ENCODE results near the gene MYL6.

GRCh38 chr12:56172839-56173238 is 14.7 kb downstream of the MYL6 start:
- TF ChIP-seq SUZ12 (IDR thresholded peaks at IDR 0.05), result no peak
- no peak for TF ChIP-seq TARDBP (IDR thresholded peaks at IDR 0.05)
- no peak for TF ChIP-seq LEF1 (IDR thresholded peaks at IDR 0.05; ENCODE audit: borderline replicate concordance)
- no peak for TF ChIP-seq FOXA1 (IDR thresholded peaks at IDR 0.05)
- no peak for TF ChIP-seq SP1 (IDR thresholded peaks at IDR 0.05)
- no peak for TF ChIP-seq BHLHE40 (IDR thresholded peaks at IDR 0.05; ENCODE audit: borderline replicate concordance)
- TF ChIP-seq PKNOX1 (IDR thresholded peaks at IDR 0.05), result no peak
- TF ChIP-seq FOXM1 (IDR thresholded peaks at IDR 0.05; ENCODE audit: borderline replicate concordance), result no peak
- TF ChIP-seq FOXK2 (IDR thresholded peaks at IDR 0.05), result no peak
- TF ChIP-seq ARNT (IDR thresholded peaks at IDR 0.05), result no peak
- TF ChIP-seq ZNF384 (IDR thresholded peaks at IDR 0.05), result no peak
- no peak for TF ChIP-seq L3MBTL2 (conservative IDR thresholded peaks at IDR 0.05)

Measured in HEK293T (cell line).